ENCODE measurements around the gene HPSE2. TPM values are rescaled to one million over a fixed set of nuclear protein-coding genes. Genes with fewer than 3 reads are reported as not detected.

The HPSE2 gene
- total RNA-seq, 1 donor from 2014 or later: not detected

- Mint-ChIP-seq H3K27ac (no peak overlapping the region), H3K27me3 (ENCODE audit: low read depth) (peaks cover 22% of the 10 kb centered on the region), H3K4me3 (ENCODE audit: low read depth) (no peak overlapping the region), H3K9me3 (no peaks in the 10 kb centered on the region), H3K36me3 (ENCODE audit: low read depth) (no peaks in the 10 kb centered on the region), H3K4me1 (ENCODE audit: low read depth) (peaks cover 10% of the 10 kb centered on the region)
- intact Hi-C loops (cut with micrococcal nuclease): no loop called here
- DNase-seq (ENCODE audit: low spot score): no peak
These were observed 785.0 kb downstream of the HPSE2 start for GRCh38 chr10:98450618-98451017.

- peaks cover 9% of the 10 kb centered on the region for H3K36me3 Mint-ChIP-seq (ENCODE audit: low read depth)
- no peaks in the 10 kb centered on the region for H3K9me3 Mint-ChIP-seq
- no peak overlapping the region for H3K27ac Mint-ChIP-seq
- no peak overlapping the region for H3K4me3 Mint-ChIP-seq (ENCODE audit: low read depth)
- intact Hi-C loops (cut with micrococcal nuclease): loop anchor here (5.0 to 10.0 kb wide), 3 partner anchors 314 to 1558 kb away; partner anchors contain the start of genes DNMBP, GOT1 and R3HCC1L
- DNase-seq (ENCODE audit: low spot score): no peak
- H3K27me3 Mint-ChIP-seq (ENCODE audit: low read depth): peaks cover 22% of the 10 kb centered on the region
- peaks cover 22% of the 10 kb centered on the region for H3K4me1 Mint-ChIP-seq (ENCODE audit: low read depth)
These were observed 786.4 kb downstream of the HPSE2 start for GRCh38 chr10:98449287-98449686.

- Mint-ChIP-seq H3K27me3 (ENCODE audit: low read depth) (peaks cover 14% of the 10 kb centered on the region), H3K9me3 (no peaks in the 10 kb centered on the region), H3K4me3 (ENCODE audit: low read depth) (peak within 1 kb of the TSS; percentile 90), H3K36me3 (ENCODE audit: low read depth) (peaks cover 32% of the 10 kb centered on the region), H3K4me1 (ENCODE audit: low read depth) (peaks cover 26% of the 10 kb centered on the region), H3K27ac (peak within 1 kb of the TSS; percentile 81)
- DNase-seq (ENCODE audit: low spot score): peak; percentile 75
- intact Hi-C loops (cut with micrococcal nuclease): loop anchor here (5.0 to 10.0 kb wide), 3 partner anchors 312 to 1561 kb away; partner anchors contain the start of genes DNMBP, GOT1 and R3HCC1L
These were observed 788.9 kb downstream of the HPSE2 start, which contains the start of gene HPS1 for GRCh38 chr10:98446661-98447221. Gene HPS1 (minus strand): TSS chr10:98446935. CDS start chr10:98443240, 3,695 bp downstream.

- peak overlapping the region; percentile 81 for H3K27ac Mint-ChIP-seq
- H3K4me3 Mint-ChIP-seq (ENCODE audit: low read depth): peak overlapping the region; percentile 90
- peaks cover 14% of the 10 kb centered on the region for H3K27me3 Mint-ChIP-seq (ENCODE audit: low read depth)
- DNase-seq (ENCODE audit: low spot score): no peak
- no peaks in the 10 kb centered on the region for H3K9me3 Mint-ChIP-seq
- intact Hi-C loops (cut with micrococcal nuclease): loop anchor here (5.0 to 10.0 kb wide), 3 partner anchors 311 to 1561 kb away; partner anchors contain the start of genes DNMBP, GOT1 and R3HCC1L
- H3K36me3 Mint-ChIP-seq (ENCODE audit: low read depth): peaks cover 38% of the 10 kb centered on the region
- peaks cover 30% of the 10 kb centered on the region for H3K4me1 Mint-ChIP-seq (ENCODE audit: low read depth)
These were observed 789.4 kb downstream of the HPSE2 start for GRCh38 chr10:98446151-98446660.

- DNase-seq (ENCODE audit: low spot score): no peak
- H3K4me3 Mint-ChIP-seq (ENCODE audit: low read depth): peak overlapping the region; percentile 90
- H3K9me3 Mint-ChIP-seq: no peaks in the 10 kb centered on the region
- peaks cover 8% of the 10 kb centered on the region for H3K27me3 Mint-ChIP-seq (ENCODE audit: low read depth)
- peaks cover 32% of the 10 kb centered on the region for H3K4me1 Mint-ChIP-seq (ENCODE audit: low read depth)
- intact Hi-C loops (cut with micrococcal nuclease): loop anchor here (5.0 to 10.0 kb wide), 3 partner anchors 311 to 1562 kb away; partner anchors contain the start of genes DNMBP, GOT1 and R3HCC1L
- peaks cover 45% of the 10 kb centered on the region for H3K36me3 Mint-ChIP-seq (ENCODE audit: low read depth)
- H3K27ac Mint-ChIP-seq: no peak overlapping the region
These were observed 790.3 kb downstream of the HPSE2 start for GRCh38 chr10:98445200-98445812.

GRCh38 chr10:98444314-98445006 lies 791.2 kb downstream of the HPSE2 start:
- Mint-ChIP-seq H3K27me3 (ENCODE audit: low read depth) (peaks cover 4% of the 10 kb centered on the region), H3K9me3 (no peaks in the 10 kb centered on the region), H3K36me3 (ENCODE audit: low read depth) (peaks cover 53% of the 10 kb centered on the region), H3K4me3 (ENCODE audit: low read depth) (peak overlapping the region; percentile 90), H3K27ac (peak overlapping the region; percentile 55), H3K4me1 (ENCODE audit: low read depth) (peaks cover 32% of the 10 kb centered on the region)
- DNase-seq (ENCODE audit: low spot score): no peak
- intact Hi-C loops (cut with micrococcal nuclease): loop anchor here (5.0 to 10.0 kb wide), 3 partner anchors 310 to 1563 kb away; partner anchors contain the start of genes DNMBP, GOT1 and R3HCC1L

GRCh38 chr10:98438715-98439114 lies 796.9 kb downstream of the HPSE2 start:
- H3K36me3 Mint-ChIP-seq (ENCODE audit: low read depth): peaks cover 93% of the 10 kb centered on the region
- intact Hi-C loops (cut with micrococcal nuclease): no loop called here
- H3K4me1 Mint-ChIP-seq (ENCODE audit: low read depth): peaks cover 16% of the 10 kb centered on the region
- no peak overlapping the region for H3K27ac Mint-ChIP-seq
- no peak overlapping the region for H3K4me3 Mint-ChIP-seq (ENCODE audit: low read depth)
- H3K9me3 Mint-ChIP-seq: no peaks in the 10 kb centered on the region
- H3K27me3 Mint-ChIP-seq (ENCODE audit: low read depth): no peaks in the 10 kb centered on the region
- DNase-seq (ENCODE audit: low spot score): no peak

GRCh38 chr10:98436704-98437103 lies 798.9 kb downstream of the HPSE2 start:
- H3K4me1 Mint-ChIP-seq (ENCODE audit: low read depth): peaks cover 13% of the 10 kb centered on the region
- no peak for DNase-seq (ENCODE audit: low spot score)
- H3K27me3 Mint-ChIP-seq (ENCODE audit: low read depth): no peaks in the 10 kb centered on the region
- H3K27ac Mint-ChIP-seq: no peak overlapping the region
- peaks cover 11% of the 10 kb centered on the region for H3K9me3 Mint-ChIP-seq
- H3K4me3 Mint-ChIP-seq (ENCODE audit: low read depth): no peak overlapping the region
- intact Hi-C loops (cut with micrococcal nuclease): no loop called here
- peaks cover 91% of the 10 kb centered on the region for H3K36me3 Mint-ChIP-seq (ENCODE audit: low read depth)

GRCh38 chr10:98435178-98435577 lies 800.5 kb downstream of the HPSE2 start:
- Mint-ChIP-seq H3K27me3 (ENCODE audit: low read depth) (no peaks in the 10 kb centered on the region), H3K4me1 (ENCODE audit: low read depth) (peaks cover 8% of the 10 kb centered on the region), H3K36me3 (ENCODE audit: low read depth) (peaks cover 92% of the 10 kb centered on the region), H3K4me3 (ENCODE audit: low read depth) (no peak overlapping the region), H3K9me3 (peaks cover 11% of the 10 kb centered on the region), H3K27ac (no peak overlapping the region)
- no peak for DNase-seq (ENCODE audit: low spot score)
- intact Hi-C loops (cut with micrococcal nuclease): no loop called here

- peaks cover 82% of the 10 kb centered on the region for H3K36me3 Mint-ChIP-seq (ENCODE audit: low read depth)
These were observed 801.5 kb downstream of the HPSE2 start for GRCh38 chr10:98433881-98434732.

GRCh38 chr10:98433371-98433770 lies 802.3 kb downstream of the HPSE2 start:
- peaks cover 11% of the 10 kb centered on the region for H3K9me3 Mint-ChIP-seq
- peaks cover 74% of the 10 kb centered on the region for H3K36me3 Mint-ChIP-seq (ENCODE audit: low read depth)
- no peaks in the 10 kb centered on the region for H3K27me3 Mint-ChIP-seq (ENCODE audit: low read depth)
- DNase-seq (ENCODE audit: low spot score): no peak
- H3K4me3 Mint-ChIP-seq (ENCODE audit: low read depth): no peak overlapping the region
- intact Hi-C loops (cut with micrococcal nuclease): no loop called here
- H3K4me1 Mint-ChIP-seq (ENCODE audit: low read depth): peaks cover 6% of the 10 kb centered on the region
- no peak overlapping the region for H3K27ac Mint-ChIP-seq

More at GRCh38 chr10:98433881-98434732, 801.5 kb downstream of the HPSE2 start:
- intact Hi-C loops (cut with micrococcal nuclease): no loop called here
- H3K27me3 Mint-ChIP-seq (ENCODE audit: low read depth): no peaks in the 10 kb centered on the region
- peaks cover 11% of the 10 kb centered on the region for H3K9me3 Mint-ChIP-seq
- no peak overlapping the region for H3K27ac Mint-ChIP-seq
- peaks cover 8% of the 10 kb centered on the region for H3K4me1 Mint-ChIP-seq (ENCODE audit: low read depth)
- no peak for DNase-seq (ENCODE audit: low spot score)
- no peak overlapping the region for H3K4me3 Mint-ChIP-seq (ENCODE audit: low read depth)

- Mint-ChIP-seq H3K27me3 (ENCODE audit: low read depth) (no peaks in the 10 kb centered on the region), H3K4me1 (ENCODE audit: low read depth) (peaks cover 2% of the 10 kb centered on the region), H3K36me3 (ENCODE audit: low read depth) (peaks cover 69% of the 10 kb centered on the region), H3K27ac (no peak overlapping the region), H3K4me3 (ENCODE audit: low read depth) (no peak overlapping the region), H3K9me3 (peaks cover 11% of the 10 kb centered on the region)
- DNase-seq (ENCODE audit: low spot score): no peak
- intact Hi-C loops (cut with micrococcal nuclease): no loop called here
These were observed 803.3 kb downstream of the HPSE2 start for GRCh38 chr10:98432330-98432729.

Data from activated T-helper 2 cell treated with anti-CD3 and anti-CD28 coated beads, Interferon-gamma antibody, Interleukin-2, Interleukin-4, amounts not matched to agents 10 μg/mL and 5 μg/mL and 100 μg/mL, durations not matched to agents 14 hours and 24 hours and 36 hours (primary cell).